ENCODE measurements around the gene KCNJ10.
A peak's percentile ranks its signal among the peaks of the same experiment; 100 is the strongest.

The KCNJ10 gene

GRCh38 chr1:159982280-159982679 lies 87.7 kb downstream of the KCNJ10 start:
- Histone ChIP-seq H3K27me3 (ENCODE audit: control insufficient read depth in 3 of 3, insufficient read depth in 3 of 3, low read depth in 1 of 3, low read length in 3 of 3) (peaks cover 0 to 43% (median 0%) of the 10 kb centered on the region in 3 experiments), H3K4me1 (ENCODE audit: control insufficient read depth in 2 of 2, insufficient read depth in 1 of 2, low read depth in 1 of 2, low read length in 2 of 2) (no peaks in the 10 kb centered on the region), H3K36me3 (replicated peaks in 1 of 2; ENCODE audit: control insufficient read depth in 2 of 2, insufficient read depth in 2 of 2, low read length in 2 of 2) (no peaks in the 10 kb centered on the region), H3K18ac (ENCODE audit: low read length) (no peak overlapping the region), H4K91ac (ENCODE audit: low read depth, low read length, poor library complexity) (no peak overlapping the region), H2AFZ (ENCODE audit: low read length) (no peak overlapping the region), H2BK15ac (ENCODE audit: low read length) (no peak overlapping the region), H3K9ac (ENCODE audit: low read depth, low read length, poor library complexity) (no peak overlapping the region), H3K23ac (ENCODE audit: low read depth, low read length, poor library complexity) (no peak overlapping the region), H3K9me3 (replicated peaks in 1 of 2; ENCODE audit: control insufficient read depth in 2 of 2, insufficient read depth in 1 of 2, low read depth in 1 of 2, low read length in 2 of 2) (no peaks in the 10 kb centered on the region), H2BK120ac (ENCODE audit: low read depth, low read length) (no peak overlapping the region), H2BK5ac (ENCODE audit: low read length) (no peak overlapping the region), H3K27ac (replicated peaks; ENCODE audit: low read length) (no peak overlapping the region), H3K4me2 (ENCODE audit: insufficient read depth, low read length, poor library complexity, severe bottlenecking) (no peak overlapping the region), H3K4me3 (ENCODE audit: low read length in 2 of 2) (no peak overlapping the region), H2AK5ac (ENCODE audit: low read depth, low read length) (no peak overlapping the region), H3K14ac (ENCODE audit: low read length) (no peak overlapping the region), H4K8ac (ENCODE audit: low read depth, low read length) (no peak overlapping the region), H3K4ac (ENCODE audit: low read length) (no peak overlapping the region), H3K79me1 (ENCODE audit: low read depth, low read length) (no peaks in the 10 kb centered on the region), H2BK12ac (ENCODE audit: low read length) (no peak overlapping the region)
- DNase-seq (ENCODE audit: low spot score): no peak
- 100% methylated on average over 1 of the region's 6 CpGs; no CpG with 5 or more reads in 1 of the 2 donors for WGBS, 2 donors (ENCODE audit: extremely low coverage in 2 of 2, insufficient read length in 2 of 2, insufficient replicate concordance in 1 of 2)

GRCh38 chr1:159981351-159982055 lies 88.5 kb downstream of the KCNJ10 start:
- H3K79me1 ChIP-seq (ENCODE audit: low read depth, low read length): no peaks in the 10 kb centered on the region
- H3K9me3 ChIP-seq (replicated peaks in 1 of 2; ENCODE audit: control insufficient read depth in 2 of 2, insufficient read depth in 1 of 2, low read depth in 1 of 2, low read length in 2 of 2): no peaks in the 10 kb centered on the region
- no peak overlapping the region for H3K4me2 ChIP-seq (ENCODE audit: insufficient read depth, low read length, poor library complexity, severe bottlenecking)
- no peak overlapping the region for H3K4ac ChIP-seq (ENCODE audit: low read length)
- H2BK12ac ChIP-seq (ENCODE audit: low read length): no peak overlapping the region
- peak overlapping the region; percentile 79 for H2BK5ac ChIP-seq (ENCODE audit: low read length)
- WGBS, 2 donors (ENCODE audit: extremely low coverage in 2 of 2, insufficient read length in 2 of 2, insufficient replicate concordance in 1 of 2): no CpG with 5 or more reads among the region's 6 CpGs
- H4K91ac ChIP-seq (ENCODE audit: low read depth, low read length, poor library complexity): no peak overlapping the region
- no peaks in the 10 kb centered on the region for H3K4me1 ChIP-seq (ENCODE audit: control insufficient read depth in 2 of 2, insufficient read depth in 1 of 2, low read depth in 1 of 2, low read length in 2 of 2)
- H3K27ac ChIP-seq (replicated peaks; ENCODE audit: low read length): no peak overlapping the region
- H3K23ac ChIP-seq (ENCODE audit: low read depth, low read length, poor library complexity): peak overlapping the region; percentile 68
- no peak overlapping the region for H3K14ac ChIP-seq (ENCODE audit: low read length)
- H2BK120ac ChIP-seq (ENCODE audit: low read depth, low read length): no peak overlapping the region
- peak overlapping the region; percentile 48 for H3K18ac ChIP-seq (ENCODE audit: low read length)
- H4K8ac ChIP-seq (ENCODE audit: low read depth, low read length): no peak overlapping the region
- no peak overlapping the region for H2BK15ac ChIP-seq (ENCODE audit: low read length)
- DNase-seq (ENCODE audit: low spot score): no peak
- H3K9ac ChIP-seq (ENCODE audit: low read depth, low read length, poor library complexity): no peak overlapping the region
- H2AFZ ChIP-seq (ENCODE audit: low read length): no peak overlapping the region
- no peaks in the 10 kb centered on the region for H3K36me3 ChIP-seq (replicated peaks in 1 of 2; ENCODE audit: control insufficient read depth in 2 of 2, insufficient read depth in 2 of 2, low read length in 2 of 2)
- no peak overlapping the region for H3K4me3 ChIP-seq (ENCODE audit: low read length in 2 of 2)
- H3K27me3 ChIP-seq (ENCODE audit: control insufficient read depth in 3 of 3, insufficient read depth in 3 of 3, low read depth in 1 of 3, low read length in 3 of 3): peaks cover 0 to 37% (median 0%) of the 10 kb centered on the region in 3 experiments
- H2AK5ac ChIP-seq (ENCODE audit: low read depth, low read length): no peak overlapping the region

- H3K79me1 ChIP-seq (ENCODE audit: low read depth, low read length): no peaks in the 10 kb centered on the region
- H3K4ac ChIP-seq (ENCODE audit: low read length): no peak overlapping the region
- H3K36me3 ChIP-seq (replicated peaks in 1 of 2; ENCODE audit: control insufficient read depth in 2 of 2, insufficient read depth in 2 of 2, low read length in 2 of 2): no peaks in the 10 kb centered on the region
- no CpG with 5 or more reads among the region's 7 CpGs for WGBS, 2 donors (ENCODE audit: extremely low coverage in 2 of 2, insufficient read length in 2 of 2, insufficient replicate concordance in 1 of 2)
- no peak overlapping the region for H3K18ac ChIP-seq (ENCODE audit: low read length)
- H3K9ac ChIP-seq (ENCODE audit: low read depth, low read length, poor library complexity): no peak overlapping the region
- H2AFZ ChIP-seq (ENCODE audit: low read length): no peak overlapping the region
- H4K91ac ChIP-seq (ENCODE audit: low read depth, low read length, poor library complexity): no peak overlapping the region
- H2BK15ac ChIP-seq (ENCODE audit: low read length): no peak overlapping the region
- no peak overlapping the region for H4K8ac ChIP-seq (ENCODE audit: low read depth, low read length)
- no peak overlapping the region for H3K4me2 ChIP-seq (ENCODE audit: insufficient read depth, low read length, poor library complexity, severe bottlenecking)
- no peak overlapping the region for H2BK12ac ChIP-seq (ENCODE audit: low read length)
- H3K4me3 ChIP-seq (ENCODE audit: low read length in 2 of 2): no peak overlapping the region
- no peak overlapping the region for H3K23ac ChIP-seq (ENCODE audit: low read depth, low read length, poor library complexity)
- DNase-seq (ENCODE audit: low spot score): no peak
- peaks cover 0 to 38% (median 0%) of the 10 kb centered on the region in 3 experiments for H3K27me3 ChIP-seq (ENCODE audit: control insufficient read depth in 3 of 3, insufficient read depth in 3 of 3, low read depth in 1 of 3, low read length in 3 of 3)
- H3K9me3 ChIP-seq (replicated peaks in 1 of 2; ENCODE audit: control insufficient read depth in 2 of 2, insufficient read depth in 1 of 2, low read depth in 1 of 2, low read length in 2 of 2): no peaks in the 10 kb centered on the region
- H2AK5ac ChIP-seq (ENCODE audit: low read depth, low read length): no peak overlapping the region
- H2BK5ac ChIP-seq (ENCODE audit: low read length): no peak overlapping the region
- H3K14ac ChIP-seq (ENCODE audit: low read length): no peak overlapping the region
- no peak overlapping the region for H2BK120ac ChIP-seq (ENCODE audit: low read depth, low read length)
- H3K4me1 ChIP-seq (ENCODE audit: control insufficient read depth in 2 of 2, insufficient read depth in 1 of 2, low read depth in 1 of 2, low read length in 2 of 2): no peaks in the 10 kb centered on the region
- no peak overlapping the region for H3K27ac ChIP-seq (replicated peaks; ENCODE audit: low read length)
Measured at GRCh38 chr1:159980786-159981185, 89.2 kb downstream of the KCNJ10 start.

GRCh38 chr1:159980076-159980475 lies 89.9 kb downstream of the KCNJ10 start:
- Histone ChIP-seq H3K27ac (replicated peaks; ENCODE audit: low read length) (no peak overlapping the region), H3K4ac (ENCODE audit: low read length) (no peak overlapping the region), H2BK15ac (ENCODE audit: low read length) (no peak overlapping the region), H3K79me1 (ENCODE audit: low read depth, low read length) (no peaks in the 10 kb centered on the region), H2AFZ (ENCODE audit: low read length) (no peak overlapping the region), H3K36me3 (replicated peaks in 1 of 2; ENCODE audit: control insufficient read depth in 2 of 2, insufficient read depth in 2 of 2, low read length in 2 of 2) (no peaks in the 10 kb centered on the region), H2BK120ac (ENCODE audit: low read depth, low read length) (no peak overlapping the region), H3K18ac (ENCODE audit: low read length) (no peak overlapping the region), H3K9me3 (replicated peaks in 1 of 2; ENCODE audit: control insufficient read depth in 2 of 2, insufficient read depth in 1 of 2, low read depth in 1 of 2, low read length in 2 of 2) (no peaks in the 10 kb centered on the region), H2BK5ac (ENCODE audit: low read length) (no peak overlapping the region), H3K9ac (ENCODE audit: low read depth, low read length, poor library complexity) (no peak overlapping the region), H2BK12ac (ENCODE audit: low read length) (no peak overlapping the region), H4K91ac (ENCODE audit: low read depth, low read length, poor library complexity) (no peak overlapping the region), H3K4me1 (ENCODE audit: control insufficient read depth in 2 of 2, insufficient read depth in 1 of 2, low read depth in 1 of 2, low read length in 2 of 2) (no peaks in the 10 kb centered on the region), H3K23ac (ENCODE audit: low read depth, low read length, poor library complexity) (no peak overlapping the region), H3K27me3 (ENCODE audit: control insufficient read depth in 3 of 3, insufficient read depth in 3 of 3, low read depth in 1 of 3, low read length in 3 of 3) (peaks cover 0 to 42% (median 0%) of the 10 kb centered on the region in 3 experiments), H3K14ac (ENCODE audit: low read length) (no peak overlapping the region), H3K4me2 (ENCODE audit: insufficient read depth, low read length, poor library complexity, severe bottlenecking) (no peak overlapping the region), H3K4me3 (ENCODE audit: low read length in 2 of 2) (no peak overlapping the region), H2AK5ac (ENCODE audit: low read depth, low read length) (no peak overlapping the region), H4K8ac (ENCODE audit: low read depth, low read length) (no peak overlapping the region)
- no CpG with 5 or more reads among the region's 6 CpGs for WGBS, 2 donors (ENCODE audit: extremely low coverage in 2 of 2, insufficient read length in 2 of 2, insufficient replicate concordance in 1 of 2)
- DNase-seq (ENCODE audit: low spot score): no peak

All from neuronal stem cell (in vitro differentiated cells).